Ishikawa (cell line): Measurements from ENCODE around the gene GLUL.

Experiments
- CREB1 ChIP-seq: IDR thresholded peaks from 2 replicates; pipeline ENCODE4 v1.6.1; 2012; ENCODE audit warnings: low read depth
- EGR1 ChIP-seq: IDR thresholded peaks from 2 replicates; pipeline ENCODE4 v1.6.1; 2012
- EP300 ChIP-seq: IDR thresholded peaks from 2 replicates; pipeline ENCODE4 v1.6.1; 2012; ENCODE audit warnings: borderline replicate concordance
- FOXM1 ChIP-seq: IDR thresholded peaks from 2 replicates; pipeline ENCODE4 v1.6.1; 2012; ENCODE audit warnings: low read depth, borderline replicate concordance
- MAX ChIP-seq: IDR thresholded peaks from 2 replicates; pipeline ENCODE4 v1.6.1; 2012
- NFIC ChIP-seq: IDR thresholded peaks from 2 replicates; pipeline ENCODE4 v1.6.1; 2012
- RAD21 ChIP-seq: IDR thresholded peaks from 2 replicates; pipeline ENCODE4 v1.6.1; 2012; ENCODE audit warnings: low read depth
- TAF1 ChIP-seq: IDR thresholded peaks from 2 replicates; pipeline ENCODE4 v1.6.1; 2012; ENCODE audit warnings: low read depth, mild to moderate bottlenecking
- TCF12 ChIP-seq: IDR thresholded peaks from 2 replicates; pipeline ENCODE4 v1.6.1; 2012; ENCODE audit warnings: low read depth
- TEAD4 ChIP-seq: IDR thresholded peaks from 2 replicates; pipeline ENCODE4 v1.6.1; 2012
- YY1 ChIP-seq: IDR thresholded peaks from 2 replicates; pipeline ENCODE4 v1.6.1; 2012; ENCODE audit warnings: low read depth
- ZBTB7A ChIP-seq: IDR thresholded peaks from 2 replicates; pipeline ENCODE4 v1.6.1; 2012; ENCODE audit warnings: low read depth

DNA sequence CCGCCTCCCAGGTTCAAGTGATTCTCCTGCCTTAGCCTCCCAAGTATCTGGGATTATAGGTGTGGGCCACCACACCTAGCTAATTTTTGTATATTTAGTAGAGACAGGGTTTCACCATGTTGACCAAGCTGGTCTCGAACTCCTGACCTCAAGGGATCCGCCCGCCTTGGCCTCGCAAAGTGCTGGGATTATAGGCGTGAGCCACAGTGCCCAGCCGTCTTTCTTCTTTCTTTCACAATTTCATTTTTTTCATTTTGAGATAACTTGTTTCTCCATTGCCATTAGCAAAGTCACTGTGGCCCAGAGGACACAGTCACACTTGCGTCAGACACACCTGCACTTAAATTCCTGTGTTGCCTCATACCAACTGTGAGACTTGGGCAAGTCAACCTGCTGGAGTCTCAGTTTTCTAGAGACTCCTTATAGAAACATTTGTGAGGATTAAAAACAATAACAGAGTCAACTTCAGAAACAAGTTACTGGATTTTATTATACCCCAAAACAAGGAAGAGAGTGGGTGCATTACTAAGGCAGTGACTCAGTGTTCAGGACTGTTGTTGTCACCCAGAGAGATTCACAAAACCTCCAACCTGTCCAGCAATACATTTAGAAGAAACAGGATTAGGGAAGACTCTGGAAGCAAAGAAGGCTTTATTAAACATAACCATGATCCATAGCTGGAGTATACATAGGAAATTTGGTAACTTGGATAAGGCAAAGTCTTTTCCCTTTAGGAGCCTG, 6.2 kb upstream of the GLUL start:
- TF ChIP-seq RAD21 (no peak), EP300 (no peak), CREB1 (no peak), YY1 (no peak), MAX (no peak), TCF12 (no peak), FOXM1 (no peak), ZBTB7A (no peak), EGR1 (no peak), TAF1 (no peak), NFIC (no peak), TEAD4 (no peak)
